Gastrocnemius medialis (tissue), 4 donors: ENCODE results near the gene PTPRN2.

ENCODE experiments used
- POLR2A ChIP-seq, 2 donors: fragments of 450-650 bp; IDR thresholded peaks; one replicate each; pipeline ENCODE4 v1.6.1; 2017; ENCODE audit warnings: antibody characterized with exemption in 2 of 2, mild to moderate bottlenecking in 2 of 2, moderate library complexity in 2 of 2
- TF ChIP-seq, protein P1 (sequence below), 5 experiments: fragments of 450-650 bp in 3 of 5; fragments of 200-600 bp in 2 of 5; sonication (generic) in 2 of 5; IDR thresholded peaks in 4 of 5; conservative IDR thresholded peaks in 1 of 5; 1 replicate in 4 of 5; 2 replicates in 1 of 5; pipeline ENCODE4 v1.5.1; 2016 to 2019; ENCODE audit warnings: antibody characterized with exemption in 5 of 5, mild to moderate bottlenecking in 3 of 5, moderate library complexity in 3 of 5

DNA sequence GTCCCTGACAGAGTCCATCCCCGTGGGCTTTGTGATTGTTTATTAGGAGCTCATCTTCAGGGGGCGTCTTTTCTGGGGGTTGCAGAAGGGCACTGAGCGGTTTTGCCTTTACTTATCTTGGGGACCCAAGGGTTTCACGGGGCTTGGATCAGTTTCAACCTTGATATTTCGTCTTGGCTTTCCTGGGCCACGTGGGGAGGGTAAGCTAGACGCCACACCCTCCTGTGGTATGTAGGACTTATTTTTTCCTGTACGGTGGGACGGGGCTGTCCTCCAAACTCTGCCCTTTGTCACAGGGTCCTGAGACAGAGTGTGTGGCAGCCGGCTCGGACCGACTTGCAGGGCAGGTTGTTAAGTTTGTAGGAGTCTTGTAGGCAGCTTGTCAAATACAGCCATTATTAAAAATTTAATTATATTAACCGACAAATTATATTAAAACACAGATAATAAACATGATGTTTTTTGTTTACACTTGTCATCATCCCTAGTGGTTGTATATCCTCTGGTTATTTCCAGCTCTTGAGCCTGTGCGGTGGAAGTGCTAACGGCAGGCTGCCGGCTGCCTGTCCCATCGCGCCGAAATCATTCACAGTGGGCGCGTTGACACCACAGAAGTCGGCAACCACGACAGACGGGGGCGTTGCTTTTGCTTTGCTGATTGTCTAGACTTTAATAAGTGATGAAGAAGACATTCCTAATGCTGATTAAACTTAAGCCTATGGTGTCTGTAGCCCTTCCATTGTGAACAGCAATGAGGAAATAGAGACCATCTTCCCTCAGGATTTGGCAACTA, 1057.7 kb downstream of the PTPRN2 start:
- TF ChIP-seq POLR2A (IDR thresholded peaks at IDR 0.05): no peak
- TF ChIP-seq, protein P1, sequence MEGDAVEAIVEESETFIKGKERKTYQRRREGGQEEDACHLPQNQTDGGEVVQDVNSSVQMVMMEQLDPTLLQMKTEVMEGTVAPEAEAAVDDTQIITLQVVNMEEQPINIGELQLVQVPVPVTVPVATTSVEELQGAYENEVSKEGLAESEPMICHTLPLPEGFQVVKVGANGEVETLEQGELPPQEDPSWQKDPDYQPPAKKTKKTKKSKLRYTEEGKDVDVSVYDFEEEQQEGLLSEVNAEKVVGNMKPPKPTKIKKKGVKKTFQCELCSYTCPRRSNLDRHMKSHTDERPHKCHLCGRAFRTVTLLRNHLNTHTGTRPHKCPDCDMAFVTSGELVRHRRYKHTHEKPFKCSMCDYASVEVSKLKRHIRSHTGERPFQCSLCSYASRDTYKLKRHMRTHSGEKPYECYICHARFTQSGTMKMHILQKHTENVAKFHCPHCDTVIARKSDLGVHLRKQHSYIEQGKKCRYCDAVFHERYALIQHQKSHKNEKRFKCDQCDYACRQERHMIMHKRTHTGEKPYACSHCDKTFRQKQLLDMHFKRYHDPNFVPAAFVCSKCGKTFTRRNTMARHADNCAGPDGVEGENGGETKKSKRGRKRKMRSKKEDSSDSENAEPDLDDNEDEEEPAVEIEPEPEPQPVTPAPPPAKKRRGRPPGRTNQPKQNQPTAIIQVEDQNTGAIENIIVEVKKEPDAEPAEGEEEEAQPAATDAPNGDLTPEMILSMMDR (IDR thresholded peaks at IDR 0.05 in 4 of 5, conservative IDR thresholded peaks at IDR 0.05 in 1 of 5): no peak
